Measurements from ENCODE around the gene SERHL2.

DNA sequence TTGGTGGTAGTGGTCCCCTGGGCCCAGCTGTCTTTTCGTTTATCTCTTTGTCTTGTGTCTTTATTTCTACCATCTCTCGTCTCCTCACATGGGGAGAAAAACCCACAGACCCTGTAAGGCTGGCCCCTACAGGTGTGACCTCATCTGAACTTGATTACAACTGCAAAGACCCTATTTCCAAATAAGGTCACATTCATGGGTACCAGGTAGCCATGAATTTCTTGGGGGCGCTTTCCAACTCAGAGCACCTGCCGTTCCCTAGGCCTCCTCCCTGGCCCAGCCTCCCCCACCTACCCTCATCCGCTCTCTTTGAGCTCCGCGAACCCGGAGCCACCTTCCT, 20.1 kb upstream of the SERHL2 start:
- TF ChIP-seq, protein P1, sequence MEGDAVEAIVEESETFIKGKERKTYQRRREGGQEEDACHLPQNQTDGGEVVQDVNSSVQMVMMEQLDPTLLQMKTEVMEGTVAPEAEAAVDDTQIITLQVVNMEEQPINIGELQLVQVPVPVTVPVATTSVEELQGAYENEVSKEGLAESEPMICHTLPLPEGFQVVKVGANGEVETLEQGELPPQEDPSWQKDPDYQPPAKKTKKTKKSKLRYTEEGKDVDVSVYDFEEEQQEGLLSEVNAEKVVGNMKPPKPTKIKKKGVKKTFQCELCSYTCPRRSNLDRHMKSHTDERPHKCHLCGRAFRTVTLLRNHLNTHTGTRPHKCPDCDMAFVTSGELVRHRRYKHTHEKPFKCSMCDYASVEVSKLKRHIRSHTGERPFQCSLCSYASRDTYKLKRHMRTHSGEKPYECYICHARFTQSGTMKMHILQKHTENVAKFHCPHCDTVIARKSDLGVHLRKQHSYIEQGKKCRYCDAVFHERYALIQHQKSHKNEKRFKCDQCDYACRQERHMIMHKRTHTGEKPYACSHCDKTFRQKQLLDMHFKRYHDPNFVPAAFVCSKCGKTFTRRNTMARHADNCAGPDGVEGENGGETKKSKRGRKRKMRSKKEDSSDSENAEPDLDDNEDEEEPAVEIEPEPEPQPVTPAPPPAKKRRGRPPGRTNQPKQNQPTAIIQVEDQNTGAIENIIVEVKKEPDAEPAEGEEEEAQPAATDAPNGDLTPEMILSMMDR (IDR thresholded peaks at IDR 0.05; ENCODE audit: low read depth, low read length): no peak
- no peak for TF ChIP-seq POLR2A (IDR thresholded peaks at IDR 0.05; ENCODE audit: extremely low read depth, insufficient read length)
